HG02678 (cell line): Measurements from ENCODE around the gene SRCAP.

ENCODE experiments used
- ATAC-seq: cut with Tn5 transposase; IDR thresholded peaks from one replicate; pipeline ENCODE4 v1.9.1; 2021; ENCODE audit warnings: mild to moderate bottlenecking, moderate library complexity; ENCODE audit not compliant: unreplicated experiment

SRCAP gene

DNA sequence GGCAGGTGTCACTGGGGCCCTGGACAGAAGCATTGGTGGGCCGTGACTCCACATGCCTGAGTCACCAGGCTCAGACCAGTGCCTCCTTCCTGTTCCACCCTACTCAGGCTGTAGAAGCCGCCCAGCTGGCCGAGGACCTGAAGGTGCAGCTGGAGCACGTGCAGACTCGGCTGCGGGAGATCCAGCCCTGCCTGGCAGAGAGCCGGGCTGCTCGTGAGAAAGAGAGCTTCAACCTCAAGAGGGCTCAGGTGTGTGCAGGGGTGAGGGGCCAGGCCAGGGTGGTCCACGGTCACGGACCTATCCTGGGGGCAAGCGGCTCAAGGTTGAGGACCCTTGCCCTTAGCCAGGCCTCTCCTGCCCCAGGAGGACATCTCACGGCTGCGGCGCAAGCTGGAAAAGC is 72.8 kb downstream of the SRCAP start:
- ATAC-seq, result no peak

DNA sequence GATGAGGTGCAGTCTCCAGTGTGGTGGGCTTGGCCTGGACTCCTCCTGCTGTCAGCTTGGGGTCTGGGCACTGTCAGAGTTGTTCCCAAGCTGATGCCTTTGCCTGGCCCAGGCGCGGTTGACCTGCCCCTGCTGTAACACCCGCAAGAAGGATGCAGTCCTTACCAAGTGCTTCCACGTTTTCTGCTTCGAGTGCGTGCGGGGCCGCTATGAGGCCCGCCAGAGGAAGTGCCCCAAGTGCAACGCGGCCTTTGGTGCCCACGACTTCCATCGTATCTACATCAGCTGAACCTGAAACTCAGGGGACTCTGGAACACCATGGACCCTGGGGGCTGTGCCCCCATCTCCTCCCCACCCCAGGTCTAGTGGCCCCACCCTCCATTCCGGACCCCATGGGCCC is 74.9 kb downstream of the SRCAP start:
- ATAC-seq, result no peak

DNA sequence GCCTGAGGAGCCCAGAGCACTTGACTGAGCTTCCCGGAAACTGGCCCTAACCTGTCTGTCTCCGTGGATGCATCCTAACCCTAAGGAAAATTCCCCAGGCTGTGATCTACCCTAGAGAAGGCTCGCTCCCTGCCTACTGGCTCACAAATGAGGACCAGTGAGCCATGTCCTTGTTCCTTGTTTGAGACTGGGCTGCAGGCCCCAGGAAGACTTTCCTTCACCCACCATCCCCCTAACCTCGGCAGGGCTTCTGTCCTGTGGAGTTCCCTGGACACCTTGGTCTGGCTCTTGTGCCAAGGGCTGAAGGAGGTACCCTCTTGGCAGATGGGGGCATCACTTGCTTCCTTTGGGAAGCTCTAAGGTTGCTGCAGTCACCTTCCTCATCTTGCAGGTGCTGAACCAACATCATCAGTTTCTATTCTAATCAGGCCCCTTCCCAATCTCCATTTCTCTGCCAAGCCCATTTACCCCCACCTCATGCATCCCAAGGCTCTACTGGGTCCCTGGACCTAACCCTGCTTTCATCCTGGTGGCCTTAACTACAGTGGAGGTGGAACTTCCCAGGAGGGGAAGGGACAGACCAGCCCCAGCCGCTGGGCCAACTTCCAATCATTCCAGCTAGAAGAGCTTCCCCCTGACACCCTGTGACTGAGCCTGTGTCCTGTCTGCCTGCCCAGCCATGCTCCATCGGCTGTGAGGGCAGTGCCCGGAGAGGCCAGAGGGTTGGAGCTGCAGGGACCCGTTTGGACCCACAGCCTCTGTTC is 75.6 kb downstream of the SRCAP start:
- no peak for ATAC-seq

DNA sequence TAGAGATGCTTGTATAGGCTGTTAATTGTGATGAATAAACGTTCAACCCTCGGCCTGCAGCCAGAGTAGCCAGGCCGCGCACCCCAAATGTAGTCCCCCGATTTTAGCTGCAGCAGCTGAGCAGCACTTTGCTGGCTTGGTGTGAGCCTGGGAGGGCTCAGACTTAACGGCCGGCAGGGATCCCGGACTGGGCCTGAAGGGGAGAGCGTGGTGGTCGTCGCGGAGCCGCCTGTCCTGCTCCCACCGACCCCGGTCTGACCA is 76.1 kb downstream of the SRCAP start:
- peak; percentile 7 for ATAC-seq

DNA sequence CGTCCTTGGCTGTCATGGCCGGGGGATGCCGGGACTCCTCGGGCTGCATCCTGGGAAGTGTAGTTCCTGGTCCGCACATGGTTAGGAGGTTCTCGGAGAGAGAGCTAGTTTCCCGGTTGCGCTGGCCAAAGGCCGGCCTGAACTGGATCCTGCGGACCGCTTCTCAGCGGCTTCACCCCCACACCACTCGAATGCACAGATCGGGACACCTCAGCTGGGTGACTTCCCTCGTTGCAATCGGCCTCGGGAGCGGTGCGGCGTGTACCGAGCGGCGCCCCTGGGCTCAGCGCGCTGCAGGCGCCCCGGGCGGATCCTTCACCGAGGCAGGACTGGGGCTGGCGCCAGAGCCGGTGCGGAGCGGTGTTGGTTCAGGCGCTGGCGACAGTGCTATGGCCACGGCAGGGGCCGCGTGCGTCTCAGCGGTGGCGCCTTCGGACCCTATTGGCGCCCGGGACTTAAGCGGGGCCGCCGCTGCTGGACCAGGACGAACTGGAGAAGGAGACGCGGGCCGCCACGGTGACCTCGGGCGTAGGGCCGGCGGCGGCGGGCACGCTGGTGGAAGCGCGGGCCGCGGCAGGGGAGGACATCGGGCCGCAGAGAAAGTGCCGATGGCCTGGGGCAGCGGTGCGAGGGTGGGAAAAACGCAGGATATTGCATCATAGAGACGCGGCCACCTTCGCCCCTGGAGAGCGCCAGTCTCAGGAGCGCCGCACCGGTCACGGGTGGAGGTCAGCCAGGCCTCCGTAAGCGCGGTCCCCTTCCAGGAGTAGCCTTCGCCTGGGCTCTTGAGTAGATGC is 76.6 kb downstream of the SRCAP start:
- ATAC-seq, result peak; percentile 71

DNA sequence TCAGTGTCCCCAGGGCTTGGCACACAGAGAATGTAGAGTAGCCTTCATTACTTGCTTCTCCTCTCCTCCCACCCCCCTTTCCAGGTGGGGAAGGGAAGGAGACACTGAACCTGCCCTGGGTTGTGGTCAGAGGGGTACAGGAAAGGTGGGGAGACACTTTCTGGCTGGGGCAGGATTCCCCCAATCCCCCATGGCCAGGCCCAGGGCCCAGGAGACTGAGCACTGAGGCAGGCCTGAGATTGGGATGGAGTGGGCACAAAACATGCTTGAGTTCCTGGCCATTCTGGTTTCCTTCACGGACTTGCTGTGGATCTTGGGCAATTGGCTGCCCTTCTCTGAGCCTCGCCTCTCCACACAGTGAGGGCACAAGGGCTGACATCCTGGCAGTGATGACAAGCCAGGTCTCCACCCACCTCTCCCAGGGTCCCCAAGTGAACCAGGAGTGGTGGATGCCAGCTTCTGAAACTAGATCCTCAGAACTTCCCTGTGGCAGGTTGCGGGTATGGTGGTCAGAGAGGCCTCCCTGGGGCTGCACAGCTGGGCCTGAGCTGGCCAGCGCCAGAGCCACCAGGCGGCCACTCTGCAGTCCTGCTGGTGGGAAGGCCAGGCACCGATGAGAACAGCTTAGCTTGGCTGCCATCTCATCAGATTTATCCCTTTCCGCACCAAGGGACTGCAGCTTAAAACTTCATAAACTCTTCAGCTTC is 78.8 kb downstream of the SRCAP start:
- ATAC-seq, result no peak

DNA sequence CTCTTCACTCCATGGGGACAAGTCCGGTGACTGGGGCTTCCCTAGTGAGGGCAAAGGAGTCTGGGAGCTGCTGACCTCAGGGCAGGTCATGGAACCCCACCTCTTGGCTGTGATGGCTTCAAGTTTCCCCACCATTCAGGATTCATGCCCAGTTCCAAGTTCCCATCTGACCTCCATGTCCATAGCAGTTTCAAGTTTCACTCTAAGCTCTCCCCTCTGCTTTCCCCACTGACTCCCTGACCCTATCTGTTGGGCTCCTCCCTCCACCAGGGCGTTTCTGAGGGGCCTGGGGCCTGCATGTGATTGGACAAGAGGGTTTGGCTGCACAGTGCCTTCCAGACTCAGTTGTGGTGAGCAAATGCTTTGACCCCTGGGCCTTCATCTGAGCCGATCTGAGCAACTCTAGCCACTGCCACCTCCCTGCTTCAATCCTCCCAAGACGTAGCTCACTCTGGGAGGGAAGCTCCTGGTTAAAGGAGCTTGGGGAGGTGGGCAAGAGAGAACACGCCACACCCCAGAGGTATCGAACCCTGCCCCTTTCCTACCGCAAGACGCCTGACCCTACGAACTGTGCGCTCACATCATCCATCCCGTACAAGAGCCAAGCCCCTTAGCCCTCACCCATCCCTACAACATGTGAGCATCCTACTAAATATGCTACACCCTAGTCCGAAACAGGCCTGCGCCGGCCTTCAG is 79.7 kb downstream of the SRCAP start:
- no peak for ATAC-seq

DNA sequence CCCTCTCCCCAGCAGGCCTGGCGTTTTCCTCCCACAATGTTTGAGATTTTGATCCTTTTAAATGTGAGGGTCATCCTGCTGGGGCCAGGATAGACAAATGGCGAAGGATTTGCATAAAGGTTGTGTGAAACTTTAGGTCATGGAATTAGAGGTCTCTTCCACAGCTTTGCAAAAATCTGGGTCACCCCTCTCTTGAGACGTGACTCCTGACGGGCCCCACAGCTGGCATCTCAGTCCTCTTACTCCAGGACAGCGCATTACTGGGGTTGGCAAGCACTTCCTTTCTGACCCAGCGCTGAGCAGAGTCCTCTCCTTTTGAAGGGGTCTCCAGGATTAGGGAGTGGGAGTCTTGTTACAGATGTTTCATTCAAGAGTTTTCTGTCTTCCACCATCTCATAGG is 80.6 kb downstream of the SRCAP start:
- no peak for ATAC-seq

DNA sequence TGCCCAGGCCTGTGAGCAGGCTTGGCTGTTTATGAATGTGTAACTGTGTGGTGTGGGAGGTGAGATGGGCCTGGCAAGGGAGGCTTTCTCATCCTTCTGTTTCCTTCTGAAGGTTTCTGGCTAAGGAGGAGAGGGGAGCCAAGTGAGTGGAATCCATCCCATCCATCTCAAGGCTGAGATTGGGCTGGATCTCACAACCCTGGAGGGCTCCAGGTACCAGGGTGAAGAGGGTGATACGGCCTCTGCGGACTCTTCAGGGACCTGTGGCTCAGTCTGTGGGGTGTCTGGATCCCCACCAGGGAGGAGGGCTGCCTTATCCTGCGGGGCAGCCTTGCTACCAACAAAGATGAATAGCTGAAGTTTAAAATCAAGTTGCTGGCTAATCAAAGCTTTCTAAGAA is 81.0 kb downstream of the SRCAP start:
- no peak for ATAC-seq

DNA sequence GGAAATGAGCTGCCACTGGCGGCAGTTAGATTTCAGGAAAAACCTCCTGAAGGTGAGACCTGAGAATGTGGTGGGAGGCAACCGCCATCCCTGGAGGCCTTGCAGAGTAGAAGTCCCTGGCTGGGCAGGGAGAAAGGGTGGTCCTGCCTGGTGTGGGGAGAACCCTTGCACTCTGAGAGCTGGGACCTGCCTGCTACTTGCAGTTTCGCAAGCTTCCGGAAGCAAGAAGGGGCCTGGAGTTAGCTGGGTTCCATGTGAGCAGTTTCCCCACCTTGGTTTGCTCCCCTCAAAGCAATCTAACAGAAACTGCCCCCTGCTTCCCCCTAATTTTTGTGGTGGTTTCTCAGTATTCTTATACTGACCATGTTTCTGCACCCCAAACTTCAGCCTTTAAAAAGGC is 81.6 kb downstream of the SRCAP start:
- no peak for ATAC-seq

DNA sequence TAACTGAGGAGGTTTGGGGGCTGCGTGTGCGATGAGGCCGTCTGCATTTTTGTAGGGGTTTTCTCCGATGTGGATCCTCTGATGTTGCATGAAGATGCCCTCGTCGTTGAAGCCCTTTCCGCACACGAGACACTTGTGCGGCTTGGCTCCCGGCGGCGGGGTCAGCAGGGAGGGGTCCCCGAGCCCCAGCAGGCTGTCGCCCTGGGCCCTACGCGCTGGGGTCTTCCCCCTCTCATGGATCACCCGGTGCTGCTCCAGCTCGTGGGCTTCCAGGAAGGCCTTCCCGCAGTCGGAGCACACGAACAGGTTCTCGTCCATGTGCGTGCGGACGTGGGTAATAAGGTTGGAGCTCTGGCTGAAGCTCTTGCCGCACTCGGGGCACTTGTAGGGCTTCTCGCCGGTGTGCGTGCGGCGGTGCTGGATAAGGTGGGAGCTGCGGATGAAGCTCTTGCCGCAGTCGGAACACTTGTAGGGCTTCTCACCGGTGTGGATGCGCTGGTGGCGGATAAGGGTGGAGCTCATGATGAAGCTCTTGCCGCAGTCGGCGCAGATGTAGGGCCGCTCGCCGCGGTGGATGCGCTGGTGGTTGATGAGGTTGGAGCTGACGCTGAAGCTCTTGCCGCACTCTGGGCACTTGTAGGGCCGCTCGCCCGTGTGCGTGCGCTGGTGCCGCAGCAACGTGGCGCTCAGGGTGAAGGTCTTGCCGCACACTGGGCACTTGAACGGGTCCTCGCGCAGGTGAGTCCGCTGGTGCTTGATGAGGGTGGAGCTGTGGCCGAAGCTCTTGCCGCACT is 83.7 kb downstream of the SRCAP start:
- no peak for ATAC-seq

DNA sequence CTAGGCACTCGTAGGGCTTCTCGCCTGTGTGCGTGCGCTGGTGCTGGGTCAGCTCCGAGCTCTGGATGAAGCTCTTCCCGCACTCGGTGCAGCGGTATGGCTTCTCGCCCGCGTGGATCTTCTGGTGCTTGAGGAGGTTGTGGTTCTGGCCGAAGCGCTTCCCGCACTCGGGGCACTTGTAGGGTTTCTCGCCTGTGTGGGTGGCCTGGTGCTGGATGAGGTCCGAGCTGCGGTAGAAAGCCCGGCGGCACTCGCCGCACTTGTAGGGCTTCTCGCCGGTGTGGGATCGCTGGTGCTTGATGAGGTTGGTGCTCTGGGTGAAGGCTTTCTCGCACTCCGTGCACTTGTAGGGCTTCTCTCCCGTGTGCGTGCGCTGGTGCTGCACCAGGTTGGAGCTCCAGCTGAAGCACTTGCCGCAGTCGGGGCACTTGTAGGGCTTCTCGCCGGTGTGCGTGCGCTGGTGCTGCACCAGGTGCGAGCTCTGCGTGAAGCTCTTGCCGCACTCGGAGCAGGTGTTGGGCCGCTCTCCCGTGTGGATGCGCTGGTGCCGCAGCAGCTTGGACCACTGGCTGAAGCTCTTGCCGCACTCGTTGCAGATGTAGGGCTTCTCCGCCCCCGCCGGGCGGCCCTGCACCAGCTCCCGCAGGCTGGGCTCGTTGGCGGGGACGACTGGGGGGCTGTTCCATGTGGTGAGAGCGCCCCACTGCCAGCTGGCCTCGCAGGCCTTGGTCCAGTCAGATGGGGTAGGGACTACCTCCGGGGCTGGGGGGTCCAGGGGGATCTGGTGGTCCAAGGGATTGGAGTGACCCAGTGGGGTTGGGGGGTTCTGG is 84.5 kb downstream of the SRCAP start:
- no peak for ATAC-seq

DNA sequence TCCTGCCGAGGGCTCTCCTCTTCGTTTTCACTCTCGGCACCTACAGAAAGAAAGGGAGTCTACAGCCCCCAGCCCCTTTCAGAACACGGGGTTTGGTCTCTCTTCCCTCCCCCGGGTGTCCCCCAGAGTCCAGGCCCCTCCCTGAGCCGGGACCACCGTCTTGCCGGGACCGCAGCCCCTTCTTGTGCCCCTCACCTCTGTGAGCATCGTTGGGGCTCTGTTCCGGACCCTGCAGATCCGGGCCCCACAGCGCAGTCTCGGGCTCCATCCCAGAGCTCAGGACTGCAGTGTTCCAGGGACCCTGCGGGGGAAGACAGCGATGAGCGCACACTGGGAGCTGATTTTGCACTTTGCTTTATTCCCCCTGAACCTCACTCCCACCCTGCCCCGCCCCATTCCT is 85.2 kb downstream of the SRCAP start:
- ATAC-seq, result no peak

DNA sequence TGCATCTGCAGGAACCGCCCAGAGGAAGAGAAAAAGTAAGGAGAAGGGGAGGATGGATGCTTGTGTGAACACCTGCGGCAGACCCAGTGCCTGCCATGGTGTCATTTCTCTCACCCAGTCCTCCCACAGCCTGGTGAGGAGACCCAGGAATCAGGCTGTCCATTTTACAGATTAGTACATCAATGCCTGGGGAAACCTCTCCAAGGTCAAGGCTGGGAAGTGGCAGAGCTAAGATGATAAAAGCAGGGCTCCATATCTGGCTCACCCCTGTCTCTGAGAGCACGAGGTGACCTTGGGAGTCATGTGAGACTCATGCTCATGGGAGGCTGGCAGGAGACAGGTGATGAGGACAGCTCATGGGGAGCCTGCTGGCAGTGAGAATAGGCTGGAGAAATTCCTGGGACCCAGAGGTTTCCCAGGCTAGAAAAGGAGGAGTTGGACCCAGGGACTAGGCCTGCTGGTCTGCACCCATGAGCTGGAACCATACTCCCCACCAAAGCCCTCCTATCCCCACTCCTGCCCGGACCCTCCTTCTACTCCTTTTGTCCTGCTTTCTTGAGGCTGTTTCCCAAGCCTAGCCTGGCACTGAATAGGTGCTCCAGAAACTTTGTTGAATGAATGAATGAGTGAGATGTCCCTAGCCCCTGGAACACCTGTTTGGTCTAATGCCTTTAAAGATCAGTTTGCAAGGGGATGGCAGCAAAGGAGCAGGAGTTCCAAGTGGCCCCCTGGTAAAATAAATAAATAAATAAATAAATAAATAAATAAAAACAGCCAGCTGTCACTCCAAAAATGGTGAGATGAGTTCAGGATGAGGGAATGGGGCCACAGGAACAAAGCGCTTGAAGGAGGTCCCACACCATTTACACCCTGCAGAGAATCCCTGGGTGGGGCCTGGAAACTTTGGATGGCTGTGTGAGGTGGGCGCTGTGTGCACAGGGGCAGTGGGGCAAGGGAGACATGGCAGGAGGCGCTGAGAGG is 86.4 kb downstream of the SRCAP start:
- ATAC-seq, result no peak

DNA sequence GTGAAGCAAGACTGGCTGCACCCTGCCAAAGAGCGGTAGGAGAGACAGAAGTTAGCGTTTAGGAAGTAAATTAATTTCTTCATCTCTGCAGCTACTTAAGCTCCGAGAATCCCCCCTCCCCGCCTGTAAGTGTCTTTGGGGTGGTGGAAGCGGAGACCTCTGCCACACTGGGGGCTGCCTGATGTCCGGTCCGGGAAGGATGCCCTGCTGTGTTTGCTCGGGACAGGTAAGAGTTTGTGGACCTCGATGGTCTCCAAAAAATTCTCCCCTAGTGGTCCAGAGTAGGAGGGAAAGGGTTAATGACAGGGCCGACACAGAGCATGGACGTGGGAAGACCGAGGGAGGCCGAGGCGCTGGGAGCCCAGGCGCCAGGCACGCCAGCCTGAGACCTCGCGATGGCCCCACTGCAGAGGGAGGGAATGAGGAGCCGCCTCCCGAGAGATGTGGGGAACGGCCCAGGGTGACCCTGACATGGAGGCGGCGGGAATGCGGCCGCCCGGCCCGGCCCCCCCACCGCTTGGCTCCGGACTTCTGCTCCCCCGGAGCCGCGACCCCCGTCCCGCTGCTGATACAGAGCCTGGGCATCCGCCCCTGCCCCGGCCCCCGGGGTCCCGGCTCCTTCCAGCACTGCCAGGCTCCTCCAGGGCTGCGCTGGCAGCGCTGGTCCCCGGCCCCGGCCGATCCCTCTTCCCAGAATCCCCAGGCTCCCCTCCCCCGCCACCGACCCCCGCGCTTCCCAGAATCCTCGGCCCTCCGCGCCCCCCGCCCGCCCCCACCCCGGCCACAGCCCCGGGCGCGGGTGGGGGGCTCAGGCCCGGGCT is 87.4 kb downstream of the SRCAP start:
- no peak for ATAC-seq

DNA sequence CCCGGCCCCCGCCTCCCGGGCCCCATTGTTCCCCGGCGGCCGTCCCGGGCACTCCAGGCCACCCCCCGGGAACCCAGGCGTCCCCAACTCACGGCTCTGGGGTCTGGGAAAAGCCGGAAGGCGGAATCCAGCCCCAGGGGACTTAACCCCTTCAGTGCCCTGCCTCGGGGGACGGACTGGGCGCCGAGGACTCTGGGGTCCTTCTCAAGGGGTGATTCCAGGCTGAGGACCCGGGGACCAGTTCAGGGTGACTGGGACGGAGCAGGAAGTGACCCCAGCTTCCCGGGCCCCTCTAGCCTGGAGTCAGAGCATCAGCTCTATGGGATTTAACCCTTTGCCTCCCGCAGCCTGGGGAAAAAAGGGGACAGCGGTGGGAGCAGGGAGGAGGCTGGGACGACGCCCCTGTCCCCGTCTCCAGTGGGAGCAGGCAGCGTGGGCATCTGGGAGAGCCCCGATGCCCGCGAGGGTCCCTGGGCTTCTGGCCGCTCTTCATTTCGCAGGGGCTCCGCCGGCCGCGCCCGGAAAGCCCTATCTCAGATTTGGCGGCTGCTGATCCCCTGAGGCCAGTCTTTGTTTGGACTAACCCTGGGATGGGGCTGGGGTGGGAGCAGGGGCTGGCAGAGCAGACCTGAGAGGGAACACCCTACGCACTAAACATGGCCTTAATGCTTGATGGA is 88.1 kb downstream of the SRCAP start, which contains the start of gene ZNF629:
TSS of gene ZNF629 (minus strand) at position 270 of the 677 bp plus-strand sequence. CDS start 2,723 bp downstream, outside the sequence.
- ATAC-seq, result no peak
